Activated effector memory CD4-positive, alpha-beta T cell treated with Interleukin-2 at 50 U/mL for 16 hours (primary cell): ENCODE measurements around the gene HMGA1.
"Not testable (repeated sequence)": the region's sequence is repeated elsewhere in the genome, so short reads cannot be mapped to it uniquely, and the experiment has no call there.

ENCODE experiments used
- DNase-seq: peaks from one replicate; pipeline ENCODE4 v3.0.0-alpha.2; 2020

Gene HMGA1

DNA sequence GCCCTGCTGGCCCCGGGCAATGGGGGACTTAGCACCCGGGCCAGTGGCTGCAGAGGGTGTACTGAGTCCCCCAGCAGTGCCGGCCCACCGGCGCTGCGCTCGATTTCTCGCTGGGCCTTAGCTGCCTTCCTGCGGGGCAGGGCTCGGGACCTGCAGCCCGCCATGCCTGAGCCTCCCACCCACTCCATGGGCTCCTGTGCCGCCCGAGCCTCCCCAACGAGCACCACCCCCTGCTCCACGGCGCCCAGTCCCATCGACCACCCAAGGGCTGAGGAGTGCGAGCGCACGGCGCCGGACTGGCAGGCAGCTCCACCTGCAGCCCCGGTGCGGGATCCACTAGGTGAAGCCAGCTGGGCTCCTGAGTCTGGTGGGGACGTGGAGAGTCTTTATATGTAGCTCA, 32.5 kb downstream of the HMGA1 start:
- not testable (repeated sequence) for DNase-seq

DNA sequence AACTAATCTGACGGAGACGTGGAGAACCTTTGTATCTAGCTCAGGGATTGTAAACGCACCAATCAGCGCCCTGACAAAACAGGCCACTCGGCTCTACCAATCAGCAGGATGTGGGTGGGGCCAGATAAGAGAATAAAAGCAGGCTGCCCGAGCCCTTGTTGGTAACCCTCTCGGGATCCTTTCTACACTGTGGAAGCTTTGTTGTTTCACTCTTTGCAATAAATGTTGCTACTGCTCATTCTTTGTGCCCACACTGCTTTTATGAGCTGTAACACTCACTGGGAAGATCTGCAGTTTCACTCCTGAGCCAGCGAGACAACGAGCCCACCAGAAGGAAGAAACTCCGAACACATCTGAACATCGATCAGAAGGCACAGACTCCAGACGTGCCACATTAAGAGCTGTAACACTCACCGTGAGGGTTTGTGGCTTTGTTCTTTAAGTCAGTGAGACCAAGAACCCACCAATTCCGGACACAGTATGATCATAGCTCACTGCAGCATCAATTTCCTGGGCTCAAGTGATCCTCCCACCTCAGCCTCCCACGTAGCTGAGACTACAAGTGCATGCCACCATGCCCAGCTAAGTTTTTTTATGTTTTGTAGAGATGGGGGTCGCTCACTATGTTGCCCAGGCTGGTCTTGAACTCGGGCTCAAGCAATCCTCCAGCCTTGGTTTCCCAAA, 33.1 kb downstream of the HMGA1 start:
- not testable (repeated sequence) for DNase-seq

DNA sequence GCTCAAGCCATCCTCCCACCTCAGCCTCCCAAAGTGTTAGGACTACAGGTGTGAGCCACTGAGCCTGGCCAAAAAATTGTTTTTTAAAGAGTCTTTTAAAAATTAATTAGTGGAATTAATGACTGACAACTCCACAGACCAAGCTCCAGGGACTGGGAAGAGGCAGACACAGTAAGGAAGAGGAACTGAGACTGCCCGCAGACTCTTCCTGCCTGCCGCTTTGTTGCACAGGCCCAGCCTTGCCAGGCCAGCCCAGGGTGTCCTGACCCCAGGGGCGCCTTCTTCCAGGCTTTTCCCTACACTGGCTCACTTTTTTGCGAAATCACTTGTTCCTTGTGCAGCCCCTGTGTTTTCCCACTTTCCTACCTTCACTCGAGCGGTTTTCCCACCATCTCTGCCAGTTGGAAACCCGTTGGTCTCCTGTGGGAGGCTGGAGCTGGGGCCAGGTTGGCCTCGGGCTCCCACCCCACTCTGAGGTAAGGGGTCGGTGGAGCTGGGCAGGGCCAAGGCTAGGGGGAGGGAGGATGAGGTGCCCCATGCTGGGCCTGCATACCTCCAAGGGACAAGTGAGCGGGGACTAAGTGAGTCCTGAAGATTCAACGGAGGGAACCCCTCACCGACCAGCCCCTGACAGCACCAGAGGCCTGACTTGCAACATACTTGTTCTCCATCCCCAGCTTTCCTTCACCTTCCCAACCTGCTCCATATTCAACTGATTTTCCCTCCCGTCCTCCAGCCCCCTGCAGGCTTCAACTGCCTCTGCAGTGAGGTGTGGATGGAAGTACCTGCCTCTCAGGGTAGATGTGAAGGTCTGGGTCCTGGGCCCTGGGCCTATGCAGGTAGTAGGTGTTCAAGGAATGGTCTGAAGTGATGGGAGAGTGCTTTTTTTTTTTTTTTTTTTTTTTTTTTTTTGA, 35.6 kb downstream of the HMGA1 start:
- DNase-seq = no peak

DNA sequence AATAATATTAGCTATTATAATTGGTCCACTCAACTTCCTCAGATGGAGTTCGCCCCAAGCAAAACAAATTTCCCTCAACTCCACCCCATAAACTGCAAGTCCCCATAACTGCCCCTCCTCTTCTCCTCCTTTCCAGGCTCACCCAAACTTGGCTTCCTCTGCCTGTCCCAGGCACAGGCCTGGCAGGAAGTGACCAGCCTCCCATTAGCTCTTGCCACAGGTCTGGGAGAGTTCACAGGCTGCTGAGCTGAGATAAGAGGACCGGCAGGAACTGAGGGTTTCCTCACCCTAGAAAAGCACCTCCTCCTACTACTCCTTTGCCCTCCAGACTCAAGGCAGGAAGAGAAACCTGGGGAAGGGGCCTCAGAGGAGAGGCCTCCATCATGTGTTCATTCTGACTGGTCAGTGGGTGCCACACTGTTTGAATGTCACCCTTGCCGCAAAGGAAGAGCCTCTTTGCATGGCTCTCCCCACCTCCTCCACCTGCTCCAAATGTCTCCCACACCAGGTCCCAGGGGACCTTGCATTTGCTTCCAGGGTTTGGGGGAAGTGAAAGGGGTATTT, 36.7 kb downstream of the HMGA1 start:
- no peak for DNase-seq

DNA sequence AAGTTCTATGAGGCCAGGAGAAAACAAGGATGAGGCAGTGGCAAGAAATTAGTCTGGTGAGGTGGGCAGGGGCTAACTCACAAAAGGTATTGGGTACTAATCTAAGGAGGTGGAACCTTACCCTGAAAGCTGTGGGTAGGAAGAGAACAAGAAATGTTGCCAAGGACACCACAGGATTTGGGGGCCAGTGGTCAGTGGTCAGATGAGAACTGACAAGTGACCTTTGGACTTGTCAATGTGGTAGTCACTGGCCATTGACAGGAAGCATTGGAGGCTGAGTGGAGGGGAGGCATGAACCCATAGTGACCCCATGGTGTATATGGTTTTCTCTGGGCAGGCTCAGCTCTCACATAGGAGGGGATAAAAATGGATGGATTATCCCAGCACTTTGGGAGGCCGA, 37.5 kb downstream of the HMGA1 start:
- no peak for DNase-seq

DNA sequence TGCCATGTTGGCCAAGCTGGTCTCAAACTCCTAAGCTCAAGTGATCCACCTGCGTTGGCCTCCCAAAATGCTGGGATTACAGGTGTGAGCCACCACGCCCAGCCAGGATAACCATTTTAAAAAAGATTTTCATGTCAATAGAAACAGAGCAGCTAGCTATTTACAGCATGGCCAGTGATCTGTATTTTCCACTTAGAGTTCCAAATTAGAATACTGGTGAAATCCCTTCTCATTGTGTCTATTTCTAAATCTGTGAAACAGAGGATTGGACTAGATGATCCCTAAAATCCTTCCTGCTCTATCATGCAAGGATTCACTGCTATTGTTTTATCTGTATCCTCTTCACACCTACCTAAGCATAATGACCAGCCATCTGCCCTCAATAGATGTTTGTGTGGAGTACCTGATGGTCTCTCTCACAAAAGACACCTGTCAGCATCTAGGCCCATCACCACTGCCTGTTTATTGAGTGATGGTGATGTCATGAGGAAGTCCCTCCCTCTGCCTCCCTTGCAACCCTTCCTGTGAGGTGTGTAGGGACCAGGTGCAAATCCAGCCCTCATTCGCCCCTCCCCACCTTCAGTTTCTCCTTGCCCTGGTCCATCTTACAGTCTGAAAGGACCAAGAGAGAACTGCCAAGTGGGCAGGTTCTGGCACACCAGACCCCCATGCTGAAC, 38.6 kb downstream of the HMGA1 start:
- DNase-seq = no peak

DNA sequence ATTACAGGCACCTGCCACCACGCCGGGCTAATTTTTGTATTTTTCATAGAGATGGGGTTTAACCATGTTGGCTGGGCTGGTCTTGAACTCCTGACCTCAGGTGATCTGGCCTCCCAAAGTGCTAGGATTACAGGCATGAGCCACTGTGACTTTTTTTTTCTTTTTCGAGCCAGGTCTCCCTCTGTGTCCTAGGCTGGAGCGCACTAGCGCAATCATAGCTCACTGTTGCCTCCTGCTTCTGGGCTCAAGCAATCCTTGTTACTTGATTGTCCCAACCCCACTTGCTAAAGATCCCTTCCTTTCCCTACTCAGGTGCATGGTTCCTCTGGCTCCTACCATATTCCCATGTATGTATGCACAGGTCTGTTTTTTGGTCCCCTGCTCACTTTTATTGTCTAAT, 39.5 kb downstream of the HMGA1 start:
- DNase-seq = no peak

DNA sequence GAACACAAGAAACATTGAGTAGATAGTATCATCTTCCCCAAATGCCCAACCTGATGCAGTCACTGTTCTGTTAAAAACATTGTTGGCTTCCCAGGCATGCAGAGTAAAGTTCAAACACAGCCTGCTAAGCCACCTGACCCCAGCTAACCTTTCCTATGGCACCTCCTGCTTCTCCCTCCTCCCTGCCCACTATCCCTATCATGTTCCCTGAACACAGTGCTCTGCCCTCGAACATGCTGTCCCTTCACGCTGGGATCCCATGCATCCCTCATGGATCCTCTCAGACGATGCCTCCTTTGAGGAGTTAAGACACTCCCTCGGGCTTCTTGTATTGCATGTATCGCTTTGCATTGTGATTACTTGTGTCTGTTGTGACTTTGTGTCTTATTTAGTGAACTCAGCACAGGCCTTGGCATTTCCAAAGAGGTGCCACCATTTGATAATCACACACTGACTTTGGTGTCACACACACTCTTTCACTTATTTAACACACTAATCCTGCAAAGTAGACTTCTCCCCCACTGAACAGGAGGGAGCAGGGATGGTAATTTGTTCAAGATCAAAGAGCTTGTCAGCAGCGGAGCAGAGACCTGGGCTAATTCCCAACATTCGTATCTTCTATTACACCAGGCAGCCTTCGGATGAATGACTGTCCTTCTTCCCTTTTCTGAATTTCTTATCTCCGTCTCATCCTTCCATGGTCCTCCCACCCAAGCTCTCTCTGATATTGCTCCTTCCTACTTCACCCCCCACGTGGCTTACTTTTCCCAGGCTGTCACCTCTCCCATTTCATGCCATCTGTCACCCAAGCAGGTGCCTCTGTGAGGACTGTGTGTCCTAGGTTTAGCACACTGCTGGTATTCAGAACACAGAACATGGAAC, 40.4 kb downstream of the HMGA1 start:
- no peak for DNase-seq

DNA sequence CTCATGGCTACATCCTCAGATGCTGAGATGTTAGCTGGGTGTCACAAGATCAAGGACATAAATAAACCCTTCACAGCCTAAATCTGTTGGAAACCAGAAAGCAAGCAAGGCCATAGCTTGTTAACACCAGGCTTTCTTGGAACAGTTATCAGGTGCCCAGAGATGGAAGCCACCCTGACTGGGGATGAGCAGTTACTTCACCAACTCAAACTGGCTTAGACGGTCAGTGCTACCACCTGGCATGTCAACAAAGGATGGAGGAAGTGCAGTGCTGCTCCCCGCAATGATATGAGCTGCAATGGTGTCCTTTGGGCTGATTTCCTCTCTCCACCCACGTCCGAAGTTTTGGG, 41.1 kb downstream of the HMGA1 start:
- DNase-seq = no peak

DNA sequence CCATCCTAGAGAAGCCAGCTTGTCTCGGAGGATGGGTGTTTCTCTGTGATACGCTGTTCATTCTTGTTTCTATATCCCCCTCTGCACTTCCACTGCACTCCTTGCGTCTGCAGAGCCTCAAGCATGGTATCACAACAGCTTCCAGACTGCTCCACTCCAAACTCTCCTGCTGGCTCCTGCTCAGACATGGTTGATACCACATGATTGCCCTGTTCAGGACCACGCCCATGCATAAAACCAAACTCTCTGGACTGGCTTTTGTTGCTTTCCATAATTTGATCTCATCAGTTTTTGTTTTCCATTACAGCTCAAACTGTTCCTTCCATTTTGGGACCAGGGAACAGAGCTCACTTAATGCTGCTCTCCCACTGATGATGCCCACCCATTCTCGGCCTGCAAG, 42.2 kb downstream of the HMGA1 start:
- DNase-seq = no peak

DNA sequence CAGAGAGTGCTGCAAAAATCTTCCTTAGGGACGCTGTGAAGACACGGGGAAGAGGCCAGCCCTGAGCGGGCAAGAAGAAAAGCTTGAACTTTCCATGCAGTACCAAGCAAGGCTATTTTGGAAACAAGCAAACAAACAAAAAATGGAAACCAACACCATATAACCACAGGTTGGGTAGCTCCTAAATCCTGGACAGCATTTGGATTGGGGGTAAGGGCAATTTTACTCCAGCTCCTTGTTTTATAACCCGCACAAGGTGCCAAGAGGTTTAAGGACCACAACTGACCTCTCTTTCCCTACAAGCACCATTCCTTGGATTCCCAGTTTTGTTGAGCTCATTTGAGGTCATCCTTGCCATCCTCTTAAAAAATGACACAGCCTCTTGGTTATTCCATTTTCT, 43.5 kb downstream of the HMGA1 start:
- DNase-seq = no peak

DNA sequence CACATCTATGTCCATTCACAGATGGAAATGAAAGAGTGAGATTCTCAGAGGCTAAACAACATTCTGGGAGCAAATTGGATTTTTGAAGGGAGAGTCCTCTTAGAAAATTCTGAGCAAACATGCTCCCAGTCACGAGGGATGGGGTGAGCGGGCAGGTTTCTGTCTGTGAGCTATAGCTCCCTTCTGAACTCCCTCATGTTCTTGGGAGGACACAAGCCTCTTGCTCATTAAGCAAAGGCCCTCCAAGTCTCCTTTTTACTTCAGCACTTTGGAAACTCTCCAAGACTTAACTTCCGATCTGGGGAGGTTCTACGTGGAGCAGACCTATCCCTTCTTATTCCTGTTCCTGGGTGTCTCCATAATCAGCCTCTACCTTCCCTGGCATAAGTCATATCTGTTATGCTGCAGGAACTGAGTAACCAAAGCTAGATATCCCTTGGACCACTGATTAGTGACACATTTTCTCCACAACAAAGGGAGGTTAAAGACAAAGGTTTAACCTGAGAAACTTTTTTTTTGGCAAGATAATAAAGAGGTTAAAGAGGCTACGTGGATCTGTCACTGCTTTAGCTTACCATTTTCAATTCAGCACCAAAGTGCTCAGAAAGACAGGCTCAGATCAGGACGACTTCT, 45.1 kb downstream of the HMGA1 start:
- DNase-seq = no peak

DNA sequence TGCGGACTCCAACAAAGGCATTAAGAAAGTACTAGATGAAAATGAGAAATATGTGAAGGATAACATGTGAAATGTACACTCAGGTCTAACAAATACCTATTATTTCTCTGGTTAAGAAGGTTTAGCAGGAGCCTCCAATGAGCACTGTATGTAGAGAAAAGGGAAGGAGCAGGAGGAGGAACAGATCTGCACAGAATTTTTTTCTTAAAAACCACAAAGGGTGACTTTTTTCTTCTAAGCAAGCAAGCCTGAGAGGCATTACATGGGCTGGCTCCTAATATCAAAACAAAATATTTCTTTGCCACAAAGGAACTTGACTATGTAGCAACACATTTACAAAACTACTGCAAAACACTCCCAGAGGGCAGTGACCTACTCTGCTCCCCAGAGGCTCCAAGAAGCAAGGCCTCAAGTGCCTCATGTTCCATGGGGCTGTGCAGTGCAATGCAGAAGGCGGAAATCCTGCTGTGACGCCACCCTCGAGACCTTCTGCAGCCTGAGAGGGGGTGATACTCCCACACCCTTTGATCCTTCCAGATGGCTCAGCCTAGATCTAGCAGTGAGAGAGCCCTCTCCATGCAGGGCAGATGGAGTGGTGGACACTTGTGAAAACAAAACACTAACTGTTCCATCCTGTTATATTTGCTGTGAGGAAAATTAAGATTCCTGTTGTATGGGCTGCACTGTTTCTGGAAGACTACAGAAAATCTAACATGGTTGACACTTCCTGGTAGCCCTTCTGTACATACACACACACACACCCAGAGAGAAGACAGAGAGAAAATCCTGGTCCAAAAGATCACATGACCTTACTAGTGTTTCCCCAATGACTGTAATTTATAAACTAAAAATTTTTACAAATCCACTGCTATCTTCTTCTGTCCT, 48.1 kb downstream of the HMGA1 start:
- no peak for DNase-seq

DNA sequence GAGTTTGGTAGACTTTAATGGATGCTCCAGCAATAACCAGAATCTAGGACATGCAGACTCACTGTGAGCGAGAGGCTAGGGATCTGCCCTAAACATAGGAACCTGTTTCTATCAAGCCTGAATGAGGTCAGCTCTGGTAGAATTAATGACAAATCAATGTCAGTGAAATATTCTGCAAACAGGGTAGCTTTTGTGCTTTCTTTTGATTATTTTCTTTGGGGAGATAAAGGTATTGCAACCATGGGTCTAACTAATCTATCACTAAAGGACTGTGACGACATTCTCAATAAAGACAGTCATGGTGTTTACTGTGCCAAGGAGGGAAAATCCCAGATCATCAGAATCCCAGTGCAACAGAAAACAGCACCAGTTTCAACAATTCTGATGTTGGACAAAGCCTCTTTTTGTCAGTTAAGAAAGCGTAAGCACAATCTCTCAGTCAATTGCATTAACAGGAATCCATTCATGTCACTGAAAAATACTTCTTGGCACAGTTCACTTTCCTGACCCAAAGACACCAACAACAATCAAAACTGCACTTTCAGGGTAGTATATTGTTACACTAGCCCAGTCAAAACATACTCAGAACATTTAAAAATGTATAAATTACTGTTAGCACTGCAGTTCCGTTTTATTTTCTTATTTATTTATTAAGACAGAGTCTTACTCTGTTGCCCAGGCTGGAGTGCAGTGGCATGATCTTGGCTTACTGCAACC, 48.9 kb downstream of the HMGA1 start:
- DNase-seq = no peak

DNA sequence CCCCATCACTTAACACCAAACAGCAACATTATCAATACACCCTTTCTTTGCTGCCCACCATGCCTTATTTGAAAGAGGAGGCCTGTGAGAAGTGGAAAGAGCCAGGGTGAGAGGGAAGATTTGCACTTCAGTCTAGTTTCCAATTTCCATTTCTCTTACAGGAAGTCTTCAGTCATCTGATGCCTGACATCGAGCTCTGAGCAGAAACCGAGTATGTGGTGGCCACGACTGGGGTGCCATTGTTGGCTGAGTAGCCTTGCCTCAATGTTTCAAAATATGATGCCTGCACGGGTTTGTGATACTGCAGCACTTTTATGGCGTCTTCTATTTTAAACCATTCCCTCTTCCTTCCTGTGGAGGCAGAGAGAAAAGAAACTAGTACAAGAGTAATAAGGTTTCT, 51.9 kb downstream of the HMGA1 start:
- DNase-seq = no peak

DNA sequence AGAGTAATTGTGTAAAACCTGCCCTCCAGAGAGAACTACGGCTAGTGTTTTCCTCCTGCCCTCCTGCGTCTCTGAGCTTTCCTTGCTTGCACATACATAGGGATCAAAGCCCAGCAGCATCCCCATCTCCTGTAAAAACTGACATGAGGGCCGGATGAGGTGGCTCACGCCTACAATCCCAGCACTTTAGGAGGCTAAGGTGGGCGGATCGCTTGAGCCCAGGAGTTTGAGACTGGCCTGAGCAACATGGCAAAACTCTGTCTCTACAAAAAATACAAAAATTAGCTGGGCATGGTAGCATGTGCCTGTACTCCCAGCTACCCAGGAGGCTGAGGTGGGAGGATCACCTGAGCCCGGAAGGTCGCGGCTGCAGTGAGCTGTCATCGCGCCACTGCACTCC, 52.5 kb downstream of the HMGA1 start:
- DNase-seq = no peak

DNA sequence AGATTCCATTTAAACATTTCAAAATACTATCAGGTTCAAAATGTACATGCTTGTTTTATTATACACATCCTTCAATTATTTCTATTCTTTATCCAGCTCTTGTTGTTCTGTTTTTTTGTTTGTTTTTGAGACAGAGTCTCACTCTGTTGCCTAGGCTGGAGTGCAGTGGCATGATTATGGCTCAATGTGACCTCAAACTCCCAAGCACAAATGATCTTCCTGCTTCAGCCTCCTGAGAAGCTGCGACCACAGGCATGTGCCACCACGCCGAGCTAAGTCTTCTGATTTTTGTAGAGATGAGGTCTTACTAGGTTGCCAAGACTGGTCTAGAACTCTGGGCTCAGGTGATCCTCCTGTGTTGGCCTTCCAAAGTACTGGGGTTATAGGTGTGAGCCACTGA, 56.3 kb downstream of the HMGA1 start:
- no peak for DNase-seq

DNA sequence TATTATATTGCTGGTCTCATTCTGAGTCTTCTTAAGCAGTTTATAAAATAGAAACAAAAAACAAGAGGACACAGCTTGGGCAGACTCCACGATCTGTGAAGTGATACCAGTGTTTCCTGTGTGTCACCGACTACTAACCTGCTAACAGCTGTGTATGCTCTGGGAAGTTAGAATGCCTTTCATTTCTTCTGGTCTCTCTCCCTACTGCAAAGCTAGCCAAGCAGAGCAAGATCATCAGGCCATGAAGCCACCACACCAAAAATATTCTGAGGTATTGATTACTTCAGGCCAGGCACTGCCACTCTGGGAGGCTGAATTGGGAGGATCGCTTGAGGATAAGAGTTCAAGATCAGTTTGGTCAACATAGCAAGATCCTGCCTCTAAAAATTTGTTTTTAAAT, 59.0 kb downstream of the HMGA1 start:
- no peak for DNase-seq
